ENCODE measurements around the gene KIAA0753.

DNA sequence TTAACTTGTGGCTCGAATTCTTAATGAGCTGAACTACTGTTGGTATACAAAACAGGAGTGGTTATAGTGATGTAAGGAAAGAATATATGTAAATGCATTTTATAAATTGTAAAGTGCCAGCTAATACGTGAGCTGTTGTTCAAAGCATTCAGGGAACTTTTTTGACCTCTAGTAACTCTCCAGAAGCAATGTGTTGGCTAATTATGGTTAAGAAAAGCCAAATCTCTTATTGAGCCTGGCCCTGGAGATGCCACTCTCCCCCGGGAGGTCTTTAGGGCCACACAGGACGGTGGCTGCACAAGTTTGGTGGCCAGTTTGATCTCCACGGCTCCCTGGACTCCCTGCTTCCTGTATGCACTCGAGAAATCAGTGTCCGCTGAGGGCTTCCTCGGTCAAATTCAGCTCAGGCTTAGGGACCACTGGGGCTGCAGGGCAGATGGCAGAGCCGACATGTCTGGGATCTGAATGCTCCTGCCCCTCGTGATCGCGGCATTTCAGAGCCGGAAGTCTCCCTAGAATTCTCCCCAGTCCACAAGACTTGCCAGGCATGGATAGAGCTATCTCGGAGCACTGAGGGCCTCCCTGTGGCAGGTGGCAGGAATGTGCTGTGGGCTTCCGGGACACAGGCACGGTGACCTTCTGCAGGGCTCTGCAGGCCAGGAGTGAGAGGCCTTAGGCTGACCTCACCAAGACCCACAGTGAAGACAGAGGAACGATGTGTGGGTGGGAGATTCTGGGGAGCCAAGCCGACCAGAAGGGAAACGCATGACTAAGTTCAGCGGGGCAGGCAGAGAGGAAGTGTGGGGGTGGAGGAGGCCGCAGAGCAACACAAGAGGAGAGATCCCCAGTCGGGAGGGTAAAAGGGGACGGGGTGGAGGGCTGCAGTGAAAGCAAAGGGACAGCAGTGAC is 65.6 kb downstream of the KIAA0753 start:
- TF ChIP-seq CTCF (conservative IDR thresholded peaks at IDR 0.05; ENCODE audit: low read depth, low read length) (no peak), EZH2phosphoT487 (IDR thresholded peaks at IDR 0.05; ENCODE audit: borderline replicate concordance, low read length) (no peak), EZH2 (IDR thresholded peaks at IDR 0.05; ENCODE audit: low read length, unreplicated experiment) (no peak)
